ENCODE results near the gene SEMA4G.

Gene SEMA4G

GRCh38 chr10:101007915-101008822 lies 38.9 kb downstream of the SEMA4G start:
- H3K4me3 Mint-ChIP-seq: no peak overlapping the region
- ATAC-seq (replicated peaks; ENCODE audit: extremely low read depth, poor library complexity, severe bottlenecking) (no peak), DNase-seq (ENCODE audit: low spot score in 2 of 2) (no peak)
- no peak overlapping the region for H3K27ac Mint-ChIP-seq (ENCODE audit: low read depth)
- peaks cover 7% of the 10 kb centered on the region for H3K4me1 Mint-ChIP-seq
- H3K9me3 Mint-ChIP-seq: no peaks in the 10 kb centered on the region
- no peaks in the 10 kb centered on the region for H3K27me3 Mint-ChIP-seq
- no peaks in the 10 kb centered on the region for H3K36me3 Mint-ChIP-seq (ENCODE audit: insufficient read depth)

GRCh38 chr10:101008823-101009423 lies 39.6 kb downstream of the SEMA4G start:
- Mint-ChIP-seq H3K27me3 (no peaks in the 10 kb centered on the region), H3K36me3 (ENCODE audit: insufficient read depth) (no peaks in the 10 kb centered on the region), H3K4me1 (peaks cover 12% of the 10 kb centered on the region), H3K9me3 (no peaks in the 10 kb centered on the region), H3K4me3 (no peak overlapping the region), H3K27ac (ENCODE audit: low read depth) (no peak overlapping the region)
- DNase-seq (ENCODE audit: low spot score in 2 of 2) (no peak), ATAC-seq (replicated peaks; ENCODE audit: extremely low read depth, poor library complexity, severe bottlenecking) (no peak)

GRCh38 chr10:101010329-101010728 lies 41.0 kb downstream of the SEMA4G start:
- no peaks in the 10 kb centered on the region for H3K9me3 Mint-ChIP-seq
- H3K4me3 Mint-ChIP-seq: no peak overlapping the region
- DNase-seq (ENCODE audit: low spot score in 2 of 2) (no peak), ATAC-seq (replicated peaks; ENCODE audit: extremely low read depth, poor library complexity, severe bottlenecking) (no peak)
- peaks cover 3% of the 10 kb centered on the region for H3K36me3 Mint-ChIP-seq (ENCODE audit: insufficient read depth)
- H3K4me1 Mint-ChIP-seq: peaks cover 21% of the 10 kb centered on the region
- H3K27me3 Mint-ChIP-seq: peaks cover 6% of the 10 kb centered on the region
- peak overlapping the region; percentile 51 for H3K27ac Mint-ChIP-seq (ENCODE audit: low read depth)

GRCh38 chr10:101011517-101012423 lies 42.5 kb downstream of the SEMA4G start:
- no peak for ATAC-seq (replicated peaks; ENCODE audit: extremely low read depth, poor library complexity, severe bottlenecking)
- Mint-ChIP-seq H3K9me3 (no peaks in the 10 kb centered on the region), H3K27ac (ENCODE audit: low read depth) (no peak overlapping the region), H3K27me3 (peaks cover 20% of the 10 kb centered on the region), H3K36me3 (ENCODE audit: insufficient read depth) (peaks cover 3% of the 10 kb centered on the region), H3K4me1 (peaks cover 21% of the 10 kb centered on the region), H3K4me3 (no peak overlapping the region)
- DNase-seq (ENCODE audit: low spot score in 2 of 2): no peak

- Mint-ChIP-seq H3K36me3 (ENCODE audit: insufficient read depth) (peaks cover 3% of the 10 kb centered on the region), H3K27me3 (peaks cover 30% of the 10 kb centered on the region), H3K4me3 (no peak overlapping the region), H3K27ac (ENCODE audit: low read depth) (peak overlapping the region; percentile 16), H3K9me3 (no peaks in the 10 kb centered on the region), H3K4me1 (peaks cover 21% of the 10 kb centered on the region)
- DNase-seq (ENCODE audit: low spot score in 2 of 2) (peak; percentile 51 to 60), ATAC-seq (replicated peaks; ENCODE audit: extremely low read depth, poor library complexity, severe bottlenecking) (peak; percentile 92)
These were observed 43.4 kb downstream of the SEMA4G start for GRCh38 chr10:101012525-101013364.

GRCh38 chr10:101013365-101013825 lies 44.1 kb downstream of the SEMA4G start:
- Mint-ChIP-seq H3K27ac (ENCODE audit: low read depth) (peak overlapping the region; percentile 16), H3K9me3 (no peaks in the 10 kb centered on the region), H3K4me1 (peaks cover 21% of the 10 kb centered on the region), H3K36me3 (ENCODE audit: insufficient read depth) (peaks cover 3% of the 10 kb centered on the region), H3K27me3 (peaks cover 37% of the 10 kb centered on the region), H3K4me3 (no peak overlapping the region)
- ATAC-seq (replicated peaks; ENCODE audit: extremely low read depth, poor library complexity, severe bottlenecking) (no peak), DNase-seq (ENCODE audit: low spot score in 2 of 2) (no peak)

GRCh38 chr10:101014230-101014884 lies 45.1 kb downstream of the SEMA4G start:
- DNase-seq (ENCODE audit: low spot score in 2 of 2) (peak; percentile 47 to 74), ATAC-seq (replicated peaks; ENCODE audit: extremely low read depth, poor library complexity, severe bottlenecking) (no peak)
- Mint-ChIP-seq H3K27ac (ENCODE audit: low read depth) (no peak overlapping the region), H3K4me3 (no peak overlapping the region), H3K36me3 (ENCODE audit: insufficient read depth) (peaks cover 3% of the 10 kb centered on the region), H3K4me1 (peaks cover 21% of the 10 kb centered on the region), H3K27me3 (peaks cover 46% of the 10 kb centered on the region), H3K9me3 (no peaks in the 10 kb centered on the region)

- Mint-ChIP-seq H3K4me3 (no peak overlapping the region), H3K4me1 (peaks cover 21% of the 10 kb centered on the region), H3K27me3 (peaks cover 52% of the 10 kb centered on the region), H3K36me3 (ENCODE audit: insufficient read depth) (peaks cover 3% of the 10 kb centered on the region), H3K9me3 (no peaks in the 10 kb centered on the region), H3K27ac (ENCODE audit: low read depth) (no peak overlapping the region)
- no peak for DNase-seq (ENCODE audit: low spot score in 2 of 2)
- no peak for ATAC-seq (replicated peaks; ENCODE audit: extremely low read depth, poor library complexity, severe bottlenecking)
These were observed 45.8 kb downstream of the SEMA4G start for GRCh38 chr10:101014966-101015581.

GRCh38 chr10:101015582-101015973 lies 46.3 kb downstream of the SEMA4G start:
- Mint-ChIP-seq H3K4me1 (peaks cover 21% of the 10 kb centered on the region), H3K27me3 (peaks cover 56% of the 10 kb centered on the region), H3K4me3 (no peak overlapping the region), H3K36me3 (ENCODE audit: insufficient read depth) (peaks cover 3% of the 10 kb centered on the region), H3K27ac (ENCODE audit: low read depth) (no peak overlapping the region), H3K9me3 (no peaks in the 10 kb centered on the region)
- ATAC-seq (replicated peaks; ENCODE audit: extremely low read depth, poor library complexity, severe bottlenecking): no peak
- DNase-seq (ENCODE audit: low spot score in 2 of 2): no peak

- Mint-ChIP-seq H3K36me3 (ENCODE audit: insufficient read depth) (peaks cover 3% of the 10 kb centered on the region), H3K27ac (ENCODE audit: low read depth) (no peak overlapping the region), H3K4me3 (no peak overlapping the region), H3K4me1 (peaks cover 21% of the 10 kb centered on the region), H3K27me3 (peaks cover 68% of the 10 kb centered on the region), H3K9me3 (no peaks in the 10 kb centered on the region)
- no peak for ATAC-seq (replicated peaks; ENCODE audit: extremely low read depth, poor library complexity, severe bottlenecking)
- no peak for DNase-seq (ENCODE audit: low spot score in 2 of 2)
These were observed 47.5 kb downstream of the SEMA4G start for GRCh38 chr10:101016814-101017213.

GRCh38 chr10:101018118-101018599 lies 48.9 kb downstream of the SEMA4G start:
- Mint-ChIP-seq H3K4me1 (peaks cover 14% of the 10 kb centered on the region), H3K27ac (ENCODE audit: low read depth) (no peak overlapping the region), H3K9me3 (no peaks in the 10 kb centered on the region), H3K4me3 (no peak overlapping the region), H3K36me3 (ENCODE audit: insufficient read depth) (peaks cover 3% of the 10 kb centered on the region), H3K27me3 (peaks cover 73% of the 10 kb centered on the region)
- ATAC-seq (replicated peaks; ENCODE audit: extremely low read depth, poor library complexity, severe bottlenecking) (no peak), DNase-seq (ENCODE audit: low spot score in 2 of 2) (no peak)

All from central memory CD8-positive, alpha-beta T cell (primary cell).